ENCODE measurements around the gene TEX101.
"Not testable (repeated sequence)": the region's sequence is repeated elsewhere in the genome, so short reads cannot be mapped to it uniquely, and the experiment has no call there.

TEX101 gene

GRCh38 chr19:43422000-43422688 is 7.5 kb downstream of the TEX101 start:
- no peak for DNase-seq (ENCODE audit: low spot score)

GRCh38 chr19:43422689-43423066 is 8.0 kb downstream of the TEX101 start:
- DNase-seq (ENCODE audit: low spot score), result no peak

- no peak for DNase-seq (ENCODE audit: low spot score)
Measured at GRCh38 chr19:43423779-43424178, 9.1 kb downstream of the TEX101 start.

- no peak for DNase-seq (ENCODE audit: low spot score)
Measured at GRCh38 chr19:43425567-43426392, 11.1 kb downstream of the TEX101 start.

- DNase-seq (ENCODE audit: low spot score), result no peak
Measured at GRCh38 chr19:43429395-43429794, 14.7 kb downstream of the TEX101 start.

- no peak for DNase-seq (ENCODE audit: low spot score)
Measured at GRCh38 chr19:43430142-43430710, 15.5 kb downstream of the TEX101 start.

- DNase-seq (ENCODE audit: low spot score), result no peak
Measured at GRCh38 chr19:43430976-43431375, 16.3 kb downstream of the TEX101 start.

GRCh38 chr19:43433358-43433673 is 18.6 kb downstream of the TEX101 start:
- no peak for DNase-seq (ENCODE audit: low spot score)

GRCh38 chr19:43433689-43434088 is 19.0 kb downstream of the TEX101 start:
- no peak for DNase-seq (ENCODE audit: low spot score)

GRCh38 chr19:43435775-43436174 is 21.1 kb downstream of the TEX101 start:
- DNase-seq (ENCODE audit: low spot score), result no peak

GRCh38 chr19:43437284-43437683 is 22.6 kb downstream of the TEX101 start:
- not testable (repeated sequence) for DNase-seq (ENCODE audit: low spot score)

- DNase-seq (ENCODE audit: low spot score), result no peak
Measured at GRCh38 chr19:43437712-43438111, 23.0 kb downstream of the TEX101 start.

- no peak for DNase-seq (ENCODE audit: low spot score)
Measured at GRCh38 chr19:43438291-43439031, 23.8 kb downstream of the TEX101 start.

- peak; percentile 89 for DNase-seq (ENCODE audit: low spot score)
Measured at GRCh38 chr19:43439032-43439708, 24.5 kb downstream of the TEX101 start.

- DNase-seq (ENCODE audit: low spot score), result no peak
Measured at GRCh38 chr19:43439709-43440063, 25.0 kb downstream of the TEX101 start.

- no peak for DNase-seq (ENCODE audit: low spot score)
Measured at GRCh38 chr19:43441716-43442115, 27.0 kb downstream of the TEX101 start.

GRCh38 chr19:43444091-43444490 is 29.4 kb downstream of the TEX101 start:
- not testable (repeated sequence) for DNase-seq (ENCODE audit: low spot score)

GRCh38 chr19:43444531-43445287 is 30.0 kb downstream of the TEX101 start:
- no peak for DNase-seq (ENCODE audit: low spot score)

GRCh38 chr19:43445426-43445825 is 30.7 kb downstream of the TEX101 start:
- no peak for DNase-seq (ENCODE audit: low spot score)

- DNase-seq (ENCODE audit: low spot score), result peak; percentile 82
Measured at GRCh38 chr19:43446746-43447489, 32.2 kb downstream of the TEX101 start.

- no peak for DNase-seq (ENCODE audit: low spot score)
Measured at GRCh38 chr19:43447655-43448054, 33.0 kb downstream of the TEX101 start.

All from CD4-positive, alpha-beta T cell treated with Interleukin-6 at 100 ng/mL for 8 hours (primary cell).